Measurements from ENCODE around the gene GREM2. TPM values are rescaled to one million over a fixed set of nuclear protein-coding genes. Genes with fewer than 3 reads are reported as not detected.

The GREM2 gene
- polyA plus RNA-seq, 2 of the 4 experiments (the other 2 are of a cell fraction) = 0.13 to 0.59 TPM

DNA sequence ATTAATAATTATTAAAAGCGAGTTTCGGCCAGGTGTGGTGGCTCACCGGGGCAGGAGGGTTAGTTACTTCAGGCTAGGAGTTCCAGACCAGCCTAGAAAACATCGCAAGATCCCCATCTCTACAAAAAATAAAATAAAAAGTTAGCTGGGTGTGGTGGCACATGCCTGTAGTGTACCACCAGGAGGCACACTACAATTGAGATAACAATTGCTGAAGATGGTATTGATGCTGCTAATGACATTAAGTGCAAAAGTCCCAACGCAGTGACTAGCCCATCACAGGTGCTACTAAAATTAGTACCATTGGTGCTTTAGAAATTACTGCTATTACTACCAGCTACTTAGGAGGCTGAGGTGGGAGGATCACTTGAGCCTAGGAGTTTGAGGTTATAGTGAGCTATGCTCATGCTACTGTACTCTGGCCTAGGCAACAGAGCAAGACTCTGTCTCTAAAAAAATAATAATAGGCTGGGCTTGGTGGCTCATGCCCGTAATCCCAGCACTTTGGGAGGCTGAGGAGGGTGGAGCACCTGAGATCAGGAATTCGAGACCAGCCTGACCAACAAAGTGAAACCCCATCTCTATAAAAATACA lies 156.6 kb downstream of the GREM2 start (continued):
- no peak for TF ChIP-seq ZFP36 (IDR thresholded peaks at IDR 0.05; ENCODE audit: borderline replicate concordance, partially characterized antibody)

DNA sequence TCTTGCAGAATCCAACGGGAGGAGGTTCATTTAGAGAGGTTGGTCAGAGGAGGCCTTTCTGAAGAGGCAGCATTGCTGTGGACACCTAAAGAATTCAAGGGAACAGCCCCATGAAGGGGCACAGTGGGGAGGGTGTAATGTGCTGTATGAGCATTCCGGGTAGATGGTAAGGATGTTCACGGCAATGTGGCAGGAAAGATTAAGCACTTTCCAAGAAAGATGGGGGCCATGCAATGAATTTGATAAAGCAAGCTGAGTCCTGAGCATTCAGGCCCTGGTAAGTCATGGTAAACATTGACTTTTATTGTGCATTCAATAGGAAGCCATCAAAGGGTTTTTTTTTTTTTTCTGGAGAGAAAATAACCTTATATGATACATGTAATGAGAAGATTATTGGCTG lies 166.6 kb downstream of the GREM2 start:
- 88% methylated on average over 3 of the region's 3 CpGs for WGBS (ENCODE audit: missing lambda C conversion rate)
- no peak for TF ChIP-seq FOSB (CRISPR knock-in tag; IDR thresholded peaks at IDR 0.05)
- TF ChIP-seq RARB (CRISPR knock-in tag; IDR thresholded peaks at IDR 0.05) = no peak
- TF ChIP-seq, protein P1, sequence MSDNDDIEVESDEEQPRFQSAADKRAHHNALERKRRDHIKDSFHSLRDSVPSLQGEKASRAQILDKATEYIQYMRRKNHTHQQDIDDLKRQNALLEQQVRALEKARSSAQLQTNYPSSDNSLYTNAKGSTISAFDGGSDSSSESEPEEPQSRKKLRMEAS (IDR thresholded peaks at IDR 0.05) = no peak
- TF ChIP-seq POLR2AphosphoS2 (conservative IDR thresholded peaks at IDR 0.05; ENCODE audit: low read length) = no peak
- TF ChIP-seq MAZ (IDR thresholded peaks at IDR 0.05; ENCODE audit: borderline replicate concordance, low read depth, low read length) = no peak
- Histone ChIP-seq H3K4me1 (no peaks in the 10 kb centered on the region; the same call in 2 of the 3 replicates), H3K4me3 (no peak overlapping the region), H3K27ac (no peak overlapping the region), H3K9me3 (no peaks in the 10 kb centered on the region), H3K4me2 (no peak overlapping the region)
- ChIA-PET CTCF (interaction anchor here (1.7 kb wide), 1 partner anchor 10 kb away, joined by 9 read pairs; no protein-coding TSS in a partner anchor), POLR2A (no interaction called here)
- FAIRE-seq (no peak), DNase-seq (ENCODE audit: low read depth in 1 of 2, low spot score in 1 of 2) (no peak), ATAC-seq (no peak)

DNA sequence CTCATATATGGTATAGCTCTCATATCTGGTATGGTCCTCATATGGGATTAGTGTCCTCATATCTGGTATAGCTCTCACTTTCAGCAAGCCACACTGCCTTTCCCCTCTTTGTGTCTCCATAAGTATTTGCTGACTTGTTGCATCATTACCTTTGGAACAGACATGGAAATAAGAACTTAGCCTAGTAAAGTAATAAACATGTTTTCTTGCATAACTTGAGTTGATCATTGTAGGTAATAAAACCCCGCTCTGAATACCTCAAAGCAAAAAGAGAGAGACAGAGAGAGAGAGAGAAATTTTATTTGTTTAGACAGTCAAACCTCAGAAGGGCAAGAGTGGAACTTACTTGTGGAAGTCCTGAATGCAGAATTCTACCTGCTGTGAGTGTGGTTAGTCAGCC lies 170.3 kb downstream of the GREM2 start:
- Histone ChIP-seq H3K27ac (no peak overlapping the region), H3K4me1 (peaks cover under 1% of the 10 kb centered on the region; the same call in 1 of the 3 replicates), H3K4me3 (no peak overlapping the region), H3K9me3 (no peaks in the 10 kb centered on the region), H3K4me2 (0 out of 3 replicates have a peak overlapping the region, but pooled peaks have one; percentile 18)
- WGBS (ENCODE audit: missing lambda C conversion rate) = 77% methylated on average over 1 of the region's 1 CpG
- no peak for FAIRE-seq
- POLR2A ChIA-PET = no interaction called here
- no peak for ATAC-seq
- TF ChIP-seq RCOR1 (IDR thresholded peaks at IDR 0.05; ENCODE audit: low read depth, low read length) (no peak), JUNB (IDR thresholded peaks at IDR 0.05) (no peak), JUN (IDR thresholded peaks at IDR 0.05) (no peak), HEYL (CRISPR knock-in tag; IDR thresholded peaks at IDR 0.05) (no peak), EHMT2 (IDR thresholded peaks at IDR 0.05; ENCODE audit: low read depth) (no peak), NR3C1 (IDR thresholded peaks at IDR 0.05) (no peak), KDM1A (IDR thresholded peaks at IDR 0.05; ENCODE audit: low read depth) (no peak)
- TF ChIP-seq, protein P2, sequence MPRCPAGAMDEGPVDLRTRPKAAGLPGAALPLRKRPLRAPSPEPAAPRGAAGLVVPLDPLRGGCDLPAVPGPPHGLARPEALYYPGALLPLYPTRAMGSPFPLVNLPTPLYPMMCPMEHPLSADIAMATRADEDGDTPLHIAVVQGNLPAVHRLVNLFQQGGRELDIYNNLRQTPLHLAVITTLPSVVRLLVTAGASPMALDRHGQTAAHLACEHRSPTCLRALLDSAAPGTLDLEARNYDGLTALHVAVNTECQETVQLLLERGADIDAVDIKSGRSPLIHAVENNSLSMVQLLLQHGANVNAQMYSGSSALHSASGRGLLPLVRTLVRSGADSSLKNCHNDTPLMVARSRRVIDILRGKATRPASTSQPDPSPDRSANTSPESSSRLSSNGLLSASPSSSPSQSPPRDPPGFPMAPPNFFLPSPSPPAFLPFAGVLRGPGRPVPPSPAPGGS (IDR thresholded peaks at IDR 0.05) = no peak
- CTCF ChIA-PET = no interaction called here
- no peak for DNase-seq (ENCODE audit: low read depth in 1 of 2, low spot score in 1 of 2)

Small RNAs within 50 kb of the gene (small RNA-seq; reads per million reads assigned to genes)
- 0 reads per million in 6 experiments for gene RNU5F-8P

Measured in A549 (cell line).